ENCODE measurements around the gene CSNK2B.

DNA sequence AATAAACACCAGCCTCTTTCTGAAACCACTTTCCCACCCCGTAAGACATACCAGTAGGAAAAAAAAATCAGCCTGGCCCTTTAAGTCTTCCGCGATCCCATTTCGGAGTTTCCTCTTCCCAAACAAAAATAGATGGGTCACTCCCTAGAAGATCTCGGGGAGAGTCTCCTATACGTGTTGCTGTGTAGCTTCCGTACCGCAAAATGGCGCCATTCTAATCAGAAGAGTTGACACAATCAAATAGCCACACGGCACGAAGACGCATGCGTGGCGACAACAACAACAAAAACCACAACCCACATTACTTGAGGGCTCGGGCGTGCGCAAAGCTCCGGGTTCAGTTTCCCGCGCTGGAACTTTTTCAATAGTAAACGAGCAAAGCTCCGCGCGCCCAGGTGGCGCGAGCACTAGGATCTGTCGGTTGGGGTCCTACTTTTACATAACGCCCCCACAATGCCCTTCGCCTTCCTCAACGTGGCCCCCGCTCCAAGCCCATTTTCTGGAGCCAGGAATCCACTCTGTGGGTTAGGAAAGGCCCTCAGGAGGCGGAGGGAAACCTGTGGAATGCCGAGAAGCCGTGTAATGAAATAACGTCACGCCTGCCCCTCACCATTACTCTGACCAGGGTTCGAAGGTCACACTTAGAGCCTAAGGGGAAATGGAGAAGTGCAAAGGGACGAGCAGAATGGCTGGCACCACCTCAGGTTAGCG lies 935 bp upstream of the CSNK2B start, which contains the start of gene GPANK1:
- TF ChIP-seq, protein P1, sequence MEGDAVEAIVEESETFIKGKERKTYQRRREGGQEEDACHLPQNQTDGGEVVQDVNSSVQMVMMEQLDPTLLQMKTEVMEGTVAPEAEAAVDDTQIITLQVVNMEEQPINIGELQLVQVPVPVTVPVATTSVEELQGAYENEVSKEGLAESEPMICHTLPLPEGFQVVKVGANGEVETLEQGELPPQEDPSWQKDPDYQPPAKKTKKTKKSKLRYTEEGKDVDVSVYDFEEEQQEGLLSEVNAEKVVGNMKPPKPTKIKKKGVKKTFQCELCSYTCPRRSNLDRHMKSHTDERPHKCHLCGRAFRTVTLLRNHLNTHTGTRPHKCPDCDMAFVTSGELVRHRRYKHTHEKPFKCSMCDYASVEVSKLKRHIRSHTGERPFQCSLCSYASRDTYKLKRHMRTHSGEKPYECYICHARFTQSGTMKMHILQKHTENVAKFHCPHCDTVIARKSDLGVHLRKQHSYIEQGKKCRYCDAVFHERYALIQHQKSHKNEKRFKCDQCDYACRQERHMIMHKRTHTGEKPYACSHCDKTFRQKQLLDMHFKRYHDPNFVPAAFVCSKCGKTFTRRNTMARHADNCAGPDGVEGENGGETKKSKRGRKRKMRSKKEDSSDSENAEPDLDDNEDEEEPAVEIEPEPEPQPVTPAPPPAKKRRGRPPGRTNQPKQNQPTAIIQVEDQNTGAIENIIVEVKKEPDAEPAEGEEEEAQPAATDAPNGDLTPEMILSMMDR (IDR thresholded peaks at IDR 0.05) = no peak
- TF ChIP-seq POLR2A (IDR thresholded peaks at IDR 0.05) = peak in 1 of 2 donors; percentile 68

All from thyroid gland (tissue), 4 donors.